ENCODE measurements around the gene FIG4.

The FIG4 gene

GRCh38 chr6:109793792-109794191, 102.7 kb downstream of the FIG4 start:
- H3K4me3 ChIP-seq (ENCODE audit: insufficient read depth, low read length, poor library complexity, severe bottlenecking): no peak overlapping the region
- TF ChIP-seq CTCF (IDR thresholded peaks at IDR 0.05; ENCODE audit: insufficient read depth, low read length, poor library complexity, severe bottlenecking) (no peak), EZH2phosphoT487 (conservative IDR thresholded peaks at IDR 0.05; ENCODE audit: low read length) (no peak)
- H4K20me1 ChIP-seq (ENCODE audit: low read depth, low read length): no peaks in the 10 kb centered on the region
- H3K27ac ChIP-seq (ENCODE audit: low read depth, low read length): no peak overlapping the region
- H3K4me2 ChIP-seq (ENCODE audit: low read depth, low read length, poor library complexity, severe bottlenecking): no peak overlapping the region
- no peaks in the 10 kb centered on the region for H3K9me3 ChIP-seq (ENCODE audit: insufficient read depth, low read length)
- H3F3A ChIP-seq (ENCODE audit: insufficient read depth): no peaks in the 10 kb centered on the region
- no peak overlapping the region for H3K9ac ChIP-seq (ENCODE audit: low read length)
- H3K79me2 ChIP-seq (ENCODE audit: insufficient read depth, low read length): no peaks in the 10 kb centered on the region
- H3K36me3 ChIP-seq (ENCODE audit: low read length): no peaks in the 10 kb centered on the region
- H2AFZ ChIP-seq (ENCODE audit: low read depth, low read length, severe bottlenecking): no peak overlapping the region
- H3K9me2 ChIP-seq (replicated peaks; ENCODE audit: insufficient read depth, low read length): no peaks in the 10 kb centered on the region
- H3K27me3 ChIP-seq (ENCODE audit: low read length): no peaks in the 10 kb centered on the region

- no peak overlapping the region for H3K9ac ChIP-seq (ENCODE audit: low read length)
- H4K20me1 ChIP-seq (ENCODE audit: low read depth, low read length): no peaks in the 10 kb centered on the region
- H2AFZ ChIP-seq (ENCODE audit: low read depth, low read length, severe bottlenecking): no peak overlapping the region
- TF ChIP-seq EZH2phosphoT487 (conservative IDR thresholded peaks at IDR 0.05; ENCODE audit: low read length): no peak
- TF ChIP-seq CTCF (IDR thresholded peaks at IDR 0.05; ENCODE audit: insufficient read depth, low read length, poor library complexity, severe bottlenecking): no peak
- H3K9me2 ChIP-seq (replicated peaks; ENCODE audit: insufficient read depth, low read length): no peaks in the 10 kb centered on the region
- no peak overlapping the region for H3K4me3 ChIP-seq (ENCODE audit: insufficient read depth, low read length, poor library complexity, severe bottlenecking)
- H3K27me3 ChIP-seq (ENCODE audit: low read length): no peaks in the 10 kb centered on the region
- H3K36me3 ChIP-seq (ENCODE audit: low read length): no peaks in the 10 kb centered on the region
- H3K4me2 ChIP-seq (ENCODE audit: low read depth, low read length, poor library complexity, severe bottlenecking): no peak overlapping the region
- H3K9me3 ChIP-seq (ENCODE audit: insufficient read depth, low read length): no peaks in the 10 kb centered on the region
- no peak overlapping the region for H3K27ac ChIP-seq (ENCODE audit: low read depth, low read length)
- H3F3A ChIP-seq (ENCODE audit: insufficient read depth): no peaks in the 10 kb centered on the region
- H3K79me2 ChIP-seq (ENCODE audit: insufficient read depth, low read length): no peaks in the 10 kb centered on the region
Measured at GRCh38 chr6:109794201-109794923, 103.3 kb downstream of the FIG4 start.

- Histone ChIP-seq H4K20me1 (ENCODE audit: low read depth, low read length) (no peaks in the 10 kb centered on the region), H3K9me3 (ENCODE audit: insufficient read depth, low read length) (no peaks in the 10 kb centered on the region), H3K36me3 (ENCODE audit: low read length) (no peaks in the 10 kb centered on the region), H3K27ac (ENCODE audit: low read depth, low read length) (no peak overlapping the region), H2AFZ (ENCODE audit: low read depth, low read length, severe bottlenecking) (no peak overlapping the region), H3K9me2 (replicated peaks; ENCODE audit: insufficient read depth, low read length) (no peaks in the 10 kb centered on the region), H3K27me3 (ENCODE audit: low read length) (no peaks in the 10 kb centered on the region), H3F3A (ENCODE audit: insufficient read depth) (no peaks in the 10 kb centered on the region), H3K79me2 (ENCODE audit: insufficient read depth, low read length) (no peaks in the 10 kb centered on the region), H3K9ac (ENCODE audit: low read length) (no peak overlapping the region), H3K4me3 (ENCODE audit: insufficient read depth, low read length, poor library complexity, severe bottlenecking) (no peak overlapping the region), H3K4me2 (ENCODE audit: low read depth, low read length, poor library complexity, severe bottlenecking) (no peak overlapping the region)
- TF ChIP-seq CTCF (IDR thresholded peaks at IDR 0.05; ENCODE audit: insufficient read depth, low read length, poor library complexity, severe bottlenecking) (no peak), EZH2phosphoT487 (conservative IDR thresholded peaks at IDR 0.05; ENCODE audit: low read length) (no peak)
Measured at GRCh38 chr6:109795994-109796555, 105.0 kb downstream of the FIG4 start.

Data from SU-DHL-6 (cell line).